ENCODE results near the gene TTYH3.

The TTYH3 gene

DNA sequence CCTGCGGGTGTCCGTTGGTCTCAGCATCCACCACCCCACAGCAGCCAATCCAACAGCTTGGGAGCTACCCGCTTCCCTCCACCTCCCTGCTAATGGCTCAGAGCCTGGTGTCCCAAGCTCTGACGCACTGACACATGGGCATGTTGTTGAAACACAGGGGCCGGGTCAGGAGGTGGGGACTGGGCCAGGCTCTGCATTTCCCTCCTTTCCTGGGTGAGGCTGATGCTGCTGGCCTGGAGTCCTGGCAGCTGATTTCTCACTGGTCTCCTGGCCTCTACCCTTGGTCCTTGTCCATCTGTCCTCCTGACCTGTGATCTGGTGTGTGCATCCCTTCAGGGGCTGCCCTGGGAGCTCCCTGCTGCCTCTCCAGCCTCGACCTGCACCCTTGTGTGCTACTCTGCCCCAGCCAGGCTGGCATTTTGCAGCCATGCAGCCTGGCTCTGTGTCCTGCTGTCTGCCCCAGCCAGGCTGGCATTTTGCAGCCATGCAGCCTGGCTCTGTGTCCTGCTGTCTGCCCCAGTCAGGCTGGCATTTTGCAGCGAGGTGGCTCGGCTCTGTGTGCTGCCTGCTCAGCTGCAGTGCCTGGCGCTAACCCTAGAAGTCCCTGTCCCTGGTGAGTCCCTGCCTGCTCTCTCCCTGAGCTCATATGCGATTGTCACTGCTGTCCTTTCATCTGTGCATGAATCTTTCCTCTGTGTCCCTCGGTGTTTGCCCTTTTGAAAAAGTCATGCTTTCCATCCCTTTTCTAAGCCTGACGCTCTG lies 70.2 kb downstream of the TTYH3 start:
- no peak for DNase-seq (ENCODE audit: low read depth in 2 of 3, low spot score in 1 of 3)

GRCh38 chr7:2702594-2702957 lies 70.8 kb downstream of the TTYH3 start:
- DNase-seq (ENCODE audit: low read depth in 2 of 3, low spot score in 1 of 3): no peak

DNA sequence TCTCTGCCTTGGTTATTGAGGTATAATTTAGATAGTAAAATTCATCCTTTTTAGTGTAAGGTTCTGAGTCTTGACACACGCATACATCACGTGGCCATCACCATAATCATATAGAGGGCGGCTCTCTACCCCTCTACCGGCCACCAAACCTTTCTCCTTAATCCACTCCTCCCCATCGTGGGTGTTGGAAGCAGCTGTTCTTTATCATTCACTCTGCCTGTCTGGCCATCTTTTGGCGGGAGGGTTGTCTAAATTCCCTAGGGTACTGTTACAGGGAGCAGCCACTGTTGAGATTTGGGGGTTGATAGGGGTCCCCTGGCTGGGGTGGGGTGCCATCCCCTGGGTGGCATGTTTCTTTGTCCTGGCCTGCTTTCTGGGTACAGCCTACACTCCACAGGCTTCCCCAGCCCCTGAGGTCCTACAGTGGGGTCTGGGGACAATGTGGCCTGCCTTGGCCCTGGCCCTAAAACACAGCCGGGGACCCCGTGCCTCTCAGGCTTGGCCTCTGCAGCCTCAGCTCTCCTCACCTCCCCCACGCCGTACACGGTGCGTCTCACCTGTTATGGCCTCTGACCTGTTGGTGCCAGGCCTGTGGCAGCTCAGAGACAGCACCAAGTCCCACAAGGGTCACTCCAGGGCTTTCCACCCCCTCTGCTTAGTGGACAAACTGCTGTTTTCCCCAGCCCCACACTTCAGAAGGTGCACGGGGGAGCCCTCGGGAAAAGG lies 73.7 kb downstream of the TTYH3 start:
- DNase-seq (ENCODE audit: low read depth in 2 of 3, low spot score in 1 of 3): no peak

- no peak for DNase-seq (ENCODE audit: low read depth in 2 of 3, low spot score in 1 of 3)
These were observed 74.9 kb downstream of the TTYH3 start for GRCh38 chr7:2706685-2707126.

DNA sequence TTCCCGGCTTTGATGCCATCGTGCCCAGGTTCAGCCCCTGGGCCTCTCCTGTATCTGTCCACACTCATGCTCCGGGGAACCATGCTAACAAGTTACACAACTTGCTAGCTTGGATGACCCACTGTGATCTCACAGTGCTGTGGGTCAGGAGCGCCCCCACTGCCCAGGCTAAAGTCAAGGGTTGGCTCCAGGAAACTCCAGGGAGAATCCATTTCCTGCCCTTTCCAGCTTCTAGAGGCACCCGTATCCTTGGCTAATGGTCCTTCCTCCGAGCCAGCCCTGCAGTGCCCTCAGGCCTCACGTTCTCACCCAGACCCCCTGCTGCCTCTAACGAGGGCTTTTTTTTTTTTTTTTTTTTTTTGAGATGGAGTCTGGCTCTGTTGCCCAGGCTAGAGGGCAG lies 75.7 kb downstream of the TTYH3 start:
- DNase-seq (ENCODE audit: low read depth in 2 of 3, low spot score in 1 of 3): no peak

DNA sequence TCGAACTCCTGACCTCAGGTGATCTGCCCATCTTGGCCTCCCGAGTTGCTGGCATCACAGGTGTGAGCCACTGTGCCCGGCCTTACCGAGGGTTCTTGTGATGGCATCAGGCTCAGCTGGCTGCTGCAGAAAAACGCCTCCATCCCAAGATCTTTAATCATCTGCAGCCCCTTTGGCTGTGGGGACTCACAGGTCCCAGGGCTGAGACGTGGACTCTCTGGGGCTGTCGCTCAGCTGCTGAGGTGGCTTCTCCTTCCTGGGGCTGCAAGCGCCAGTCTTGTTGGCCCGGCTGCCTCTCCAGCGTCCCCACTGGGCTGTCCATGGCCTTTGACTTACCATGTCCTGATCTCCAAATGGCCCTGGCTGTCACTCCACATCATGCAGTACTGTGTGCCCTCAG lies 76.3 kb downstream of the TTYH3 start:
- no peak for DNase-seq (ENCODE audit: low read depth in 2 of 3, low spot score in 1 of 3)

GRCh38 chr7:2708547-2709310 lies 76.9 kb downstream of the TTYH3 start:
- DNase-seq (ENCODE audit: low read depth in 2 of 3, low spot score in 1 of 3): no peak

GRCh38 chr7:2709553-2710285 lies 77.9 kb downstream of the TTYH3 start:
- DNase-seq (ENCODE audit: low read depth in 2 of 3, low spot score in 1 of 3): peak; percentile 64 to 73 (median 65)

GRCh38 chr7:2710286-2710655 lies 78.5 kb downstream of the TTYH3 start:
- DNase-seq (ENCODE audit: low read depth in 2 of 3, low spot score in 1 of 3): peak in 1 of 3 donors; percentile 13

DNA sequence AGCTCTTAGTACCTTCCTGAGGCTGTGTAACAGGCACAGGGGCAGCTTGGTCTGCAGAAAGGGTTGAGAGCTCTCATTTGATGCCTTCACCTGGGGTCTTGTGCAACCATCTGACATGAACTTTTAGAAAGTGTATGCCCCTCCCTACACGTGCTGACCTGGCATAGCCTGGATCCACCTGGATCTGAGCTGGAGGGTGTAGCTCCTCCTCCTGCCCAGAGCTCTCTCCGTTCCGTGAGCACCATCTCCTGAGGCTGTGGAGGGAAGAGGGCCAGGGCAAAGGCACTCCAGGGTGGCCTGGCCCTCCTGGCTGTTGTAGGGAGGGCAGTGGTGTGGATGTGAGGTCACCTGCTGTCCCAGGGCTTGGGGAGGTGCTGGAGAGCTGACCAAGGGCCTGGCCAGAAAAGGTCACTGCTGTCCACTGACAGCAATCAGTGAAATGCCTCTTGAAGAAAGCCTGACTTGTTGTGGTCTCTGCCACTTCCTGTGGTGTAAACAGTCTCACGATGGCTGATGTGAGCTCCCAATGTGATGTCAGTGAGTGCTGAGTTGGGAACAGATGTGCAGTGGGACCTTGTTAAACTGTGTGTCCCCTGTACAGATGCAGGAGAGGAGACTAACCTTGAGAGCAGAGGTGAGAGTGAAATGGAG lies 79.2 kb downstream of the TTYH3 start:
- DNase-seq (ENCODE audit: low read depth in 2 of 3, low spot score in 1 of 3): peak in 1 of 3 donors; percentile 15

DNA sequence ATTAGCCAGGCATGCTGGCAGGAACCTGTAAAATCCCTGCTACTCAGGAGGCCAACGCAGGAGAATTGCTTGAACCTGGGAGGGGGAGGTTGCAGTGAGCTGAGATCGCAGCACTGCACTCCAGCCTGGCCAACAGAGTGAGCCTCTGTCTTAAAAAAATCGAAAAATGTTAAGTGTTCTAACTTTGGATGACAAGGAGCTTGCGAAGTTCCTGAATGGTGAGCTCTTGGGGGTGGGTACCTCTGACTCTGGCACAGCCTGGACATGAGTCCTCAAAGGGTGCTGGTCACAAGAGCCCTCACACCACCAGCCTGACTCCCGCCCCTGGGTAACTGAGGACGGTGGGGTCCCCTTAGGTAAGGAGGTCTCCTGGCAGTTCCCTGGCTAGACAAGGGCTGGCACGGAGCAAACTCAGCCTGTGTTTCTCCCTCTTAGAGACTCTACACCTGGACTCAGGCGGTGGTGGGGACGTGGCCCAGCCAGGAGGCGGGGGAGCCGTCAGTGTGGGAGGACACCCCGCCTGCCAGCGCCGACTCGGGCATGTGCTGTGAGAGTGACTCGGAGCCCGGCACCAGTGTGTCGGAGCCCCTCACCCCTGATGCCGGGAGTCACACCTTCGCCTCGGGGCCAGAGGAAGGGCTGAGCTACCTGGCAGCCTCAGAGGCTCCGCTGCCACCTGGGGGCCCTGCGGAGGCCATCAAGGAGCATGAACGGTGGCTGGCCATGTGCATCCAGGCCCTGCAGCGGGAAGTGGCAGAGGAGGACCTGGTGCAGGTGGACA lies 80.3 kb downstream of the TTYH3 start:
- DNase-seq (ENCODE audit: low read depth in 2 of 3, low spot score in 1 of 3): no peak

GRCh38 chr7:2713370-2713769 lies 81.6 kb downstream of the TTYH3 start:
- DNase-seq (ENCODE audit: low read depth in 2 of 3, low spot score in 1 of 3): no peak

DNA sequence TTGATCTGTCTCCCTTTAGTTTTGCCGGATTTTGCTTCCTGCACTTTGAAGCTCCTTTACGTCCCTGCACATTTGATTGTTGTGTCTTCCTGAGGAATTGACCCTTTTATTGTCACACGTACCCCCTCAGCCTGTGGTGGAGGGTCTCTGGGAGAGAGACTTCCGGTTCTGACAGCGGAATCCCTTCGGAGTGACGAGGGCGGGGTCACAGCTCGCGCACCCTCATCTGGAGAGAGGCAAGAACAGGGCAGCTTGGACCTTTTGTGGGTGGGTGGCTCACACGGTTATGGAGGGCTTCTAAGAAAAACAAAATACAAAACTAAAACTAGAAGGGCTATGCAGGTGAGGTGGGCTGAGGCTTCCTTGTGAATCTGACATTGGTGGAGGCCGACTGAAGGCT lies 82.2 kb downstream of the TTYH3 start:
- DNase-seq (ENCODE audit: low read depth in 2 of 3, low spot score in 1 of 3): no peak

All from stimulated activated CD4-positive, alpha-beta T cell treated with anti-CD3 and anti-CD28 coated beads, Interleukin-12 subunit alpha, Interleukin-12 subunit beta, amount 100 ng/mL, for 48 hours (primary cell).